GM21423 (cell line): Measurements from ENCODE around the gene WNT11.

ENCODE experiments used
- ATAC-seq: cut with Tn5 transposase; IDR thresholded peaks from one replicate; pipeline ENCODE4 v1.9.1; 2021; ENCODE audit warnings: mild to moderate bottlenecking, moderate library complexity; ENCODE audit not compliant: unreplicated experiment

The WNT11 gene

DNA sequence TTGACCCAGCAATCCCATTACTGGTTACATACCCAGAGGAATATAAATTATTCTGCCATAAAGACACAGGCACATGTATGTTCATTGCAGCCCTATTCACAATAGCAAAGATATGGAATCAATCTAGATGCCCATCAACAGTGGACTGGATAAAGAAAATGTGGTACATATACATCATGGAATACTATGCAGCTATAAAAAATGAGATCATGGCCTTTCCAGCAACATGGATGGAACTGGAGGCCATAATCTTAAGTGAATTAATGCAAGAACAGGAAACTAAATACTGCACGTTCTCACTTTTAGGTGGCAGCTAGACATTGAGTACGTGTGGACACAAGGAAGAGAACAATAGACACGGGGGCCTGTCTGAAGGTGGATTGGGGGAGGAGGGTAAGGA is 15.1 kb upstream of the WNT11 start:
- ATAC-seq: no peak

DNA sequence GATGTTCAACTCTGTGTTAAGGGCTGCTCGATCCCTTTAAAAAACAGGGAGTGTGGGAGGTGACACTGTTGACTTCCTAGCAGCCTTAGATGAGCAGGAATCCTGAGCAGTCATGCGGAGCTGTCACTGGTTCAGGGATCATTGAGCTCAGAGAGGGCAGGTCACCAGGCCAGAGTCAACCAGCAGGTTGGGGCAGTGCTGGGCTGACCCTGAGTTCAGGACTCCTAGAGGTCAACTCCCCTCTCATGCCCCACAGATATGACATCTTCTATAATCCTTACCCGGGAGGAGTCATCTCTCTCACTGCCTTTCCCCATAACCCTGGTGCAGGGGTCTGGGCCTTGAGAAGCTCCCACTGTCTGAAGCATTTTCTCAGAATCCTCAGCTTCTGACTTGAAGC is 12.9 kb upstream of the WNT11 start:
- no peak for ATAC-seq

DNA sequence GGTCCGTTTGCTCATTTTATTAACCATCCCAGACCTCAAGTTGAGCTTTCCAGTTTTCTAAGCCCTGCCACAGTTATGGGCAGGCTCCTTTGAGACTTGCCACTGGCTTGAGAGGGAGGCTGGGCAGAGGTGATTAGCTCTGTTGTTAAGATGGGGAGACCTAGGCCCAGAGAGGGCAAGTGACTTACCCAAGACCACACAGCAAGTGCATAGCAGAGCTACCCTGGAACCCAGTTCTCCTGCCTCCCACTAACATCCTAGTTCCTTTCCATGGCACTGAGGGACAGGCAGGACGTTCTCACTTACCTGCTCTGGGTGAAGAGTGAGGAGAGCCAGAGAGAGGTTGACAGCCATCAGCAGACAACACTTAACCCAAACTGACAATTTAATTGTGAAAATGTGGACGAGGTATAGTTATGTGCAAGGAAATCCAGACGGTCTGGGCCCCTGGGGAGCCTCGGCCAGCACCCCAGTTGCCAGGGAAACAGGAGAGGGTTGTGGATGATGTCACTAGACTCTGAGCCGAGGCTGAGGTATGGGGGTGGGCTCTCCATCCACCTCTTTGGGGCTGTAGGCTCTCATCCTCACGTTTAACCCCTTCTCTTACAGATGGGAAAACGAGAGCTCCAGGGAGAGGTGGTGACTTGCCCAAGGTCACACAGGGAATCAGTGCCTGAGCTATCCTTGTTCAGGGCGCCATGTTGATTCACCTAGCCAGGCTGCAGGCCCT is 12.3 kb upstream of the WNT11 start:
- no peak for ATAC-seq

DNA sequence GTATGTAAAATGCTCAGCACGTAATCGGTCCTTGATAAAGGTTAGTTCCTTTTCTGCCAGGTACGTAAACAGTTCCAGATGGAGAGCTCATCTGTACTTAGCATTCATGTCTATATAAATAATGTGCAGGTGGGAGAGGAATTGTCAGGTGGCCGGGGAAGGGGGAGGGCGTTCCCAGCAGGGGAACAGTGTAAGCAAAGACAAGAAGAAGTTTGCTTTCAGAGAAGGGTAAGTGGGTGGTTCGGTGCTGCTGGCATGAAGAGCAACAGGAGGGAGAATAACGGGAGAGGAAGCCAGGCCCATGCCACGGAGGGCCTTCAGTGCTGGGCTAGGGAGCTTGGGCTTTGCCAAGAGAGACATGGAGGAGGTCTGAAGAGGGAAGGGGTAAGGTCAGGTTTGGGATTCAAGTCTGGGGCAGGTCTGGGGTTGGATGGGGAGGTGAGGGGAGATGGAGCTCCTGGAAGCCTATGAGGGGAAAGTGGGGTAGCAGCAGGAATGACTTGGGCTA is 11.4 kb upstream of the WNT11 start:
- no peak for ATAC-seq

DNA sequence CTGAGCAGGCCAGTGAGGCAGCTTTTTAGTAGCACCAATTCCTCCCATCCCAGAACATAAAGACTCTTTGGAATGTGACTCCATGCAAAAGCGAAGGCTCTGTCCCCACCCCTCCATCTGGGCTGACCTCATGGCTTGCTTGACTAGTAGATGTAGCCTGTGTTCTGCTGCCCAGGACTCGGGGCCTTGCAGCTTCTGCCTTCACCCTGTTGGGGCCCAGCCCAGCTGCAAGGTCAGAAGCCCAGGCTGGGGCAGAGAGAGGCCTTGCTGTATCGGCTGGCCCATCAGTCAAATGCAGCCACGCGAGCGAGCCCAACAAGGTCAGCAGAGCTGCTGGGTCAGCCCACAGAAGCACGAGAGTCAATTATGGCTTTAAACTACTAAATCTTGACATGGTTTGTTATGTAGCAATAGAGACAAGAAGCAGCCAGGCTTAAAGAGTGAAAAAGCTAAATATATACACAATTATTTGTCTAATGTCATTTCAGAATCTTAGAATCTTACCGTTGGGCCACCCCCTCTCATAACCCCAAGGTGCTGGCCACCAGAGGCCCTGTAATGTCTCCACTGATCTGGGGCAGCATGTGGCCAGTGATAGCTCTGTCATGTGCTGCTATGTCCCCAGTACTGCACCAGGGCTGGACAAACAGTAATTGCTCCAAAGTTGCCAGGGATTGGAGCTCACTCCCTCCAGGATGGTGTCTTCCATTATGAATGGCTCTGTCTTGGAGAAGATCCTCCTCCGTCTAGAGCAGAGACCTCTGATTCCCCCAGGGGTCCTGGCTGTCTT is 10.4 kb upstream of the WNT11 start:
- ATAC-seq: no peak

DNA sequence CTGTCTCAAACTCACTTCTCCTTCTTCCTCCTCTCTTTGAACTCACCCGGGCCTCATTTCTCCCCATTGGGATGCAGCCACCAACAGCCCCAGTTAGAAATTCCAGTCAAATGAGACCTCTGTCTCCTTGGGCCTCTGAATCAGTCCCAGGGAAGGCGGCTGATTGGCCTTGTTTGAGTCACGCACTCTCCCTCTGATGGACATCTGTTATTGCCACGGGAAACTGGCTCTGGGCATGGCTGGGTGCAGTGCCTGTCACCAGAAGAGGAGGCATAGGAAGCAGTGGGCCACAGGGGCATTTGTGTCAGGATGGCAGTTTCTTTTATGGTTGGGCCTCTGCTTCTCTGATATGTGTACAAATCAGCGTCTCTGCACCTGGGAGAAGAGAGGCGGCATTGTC is 9.6 kb upstream of the WNT11 start:
- no peak for ATAC-seq

DNA sequence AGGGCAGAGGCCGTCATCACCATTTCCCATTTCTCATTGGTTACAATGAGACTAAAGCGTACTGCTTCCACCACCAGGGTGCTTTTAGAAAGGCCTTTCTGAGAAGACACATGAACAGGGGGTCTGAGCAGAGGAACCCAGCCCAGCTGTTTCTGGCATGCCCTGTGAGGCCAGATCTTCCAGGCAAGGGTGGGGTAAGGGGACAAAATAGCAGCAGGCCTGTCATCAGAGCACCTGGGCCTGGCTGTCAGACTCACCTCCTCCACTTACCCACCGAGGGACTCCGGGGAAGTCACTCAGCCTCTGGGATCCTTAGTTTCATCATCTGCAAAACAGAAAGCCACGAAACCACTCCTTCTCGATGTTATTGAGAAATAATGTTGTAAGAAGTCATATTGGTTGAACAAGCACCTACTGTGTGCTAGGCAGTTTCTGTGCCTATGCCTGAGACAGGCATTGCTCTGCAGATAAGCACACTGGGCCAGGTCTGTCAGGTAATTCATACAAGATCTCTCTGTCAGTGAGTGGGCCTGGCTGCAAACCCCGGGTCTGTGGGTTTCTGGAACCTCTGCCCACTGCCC is 8.8 kb upstream of the WNT11 start:
- no peak for ATAC-seq

DNA sequence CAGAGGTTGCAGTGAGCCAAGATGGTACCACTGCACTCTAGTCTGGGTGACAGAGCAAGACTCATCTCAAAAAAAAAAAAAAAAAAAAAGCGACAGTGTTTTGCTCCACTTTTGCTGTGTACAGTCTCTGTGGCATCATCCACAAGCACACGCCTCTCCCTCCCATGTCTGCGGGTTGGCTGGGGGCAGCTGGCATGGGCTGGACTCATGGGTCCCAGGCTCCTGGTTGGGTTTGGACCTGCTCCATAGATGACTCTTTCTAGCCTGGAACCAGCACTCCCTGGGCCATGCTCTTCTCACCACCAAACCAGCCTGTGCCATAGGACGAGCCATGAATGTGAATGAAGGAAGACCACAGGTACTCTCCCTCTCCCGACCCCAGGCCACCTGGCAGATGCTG is 7.9 kb upstream of the WNT11 start:
- ATAC-seq: no peak

DNA sequence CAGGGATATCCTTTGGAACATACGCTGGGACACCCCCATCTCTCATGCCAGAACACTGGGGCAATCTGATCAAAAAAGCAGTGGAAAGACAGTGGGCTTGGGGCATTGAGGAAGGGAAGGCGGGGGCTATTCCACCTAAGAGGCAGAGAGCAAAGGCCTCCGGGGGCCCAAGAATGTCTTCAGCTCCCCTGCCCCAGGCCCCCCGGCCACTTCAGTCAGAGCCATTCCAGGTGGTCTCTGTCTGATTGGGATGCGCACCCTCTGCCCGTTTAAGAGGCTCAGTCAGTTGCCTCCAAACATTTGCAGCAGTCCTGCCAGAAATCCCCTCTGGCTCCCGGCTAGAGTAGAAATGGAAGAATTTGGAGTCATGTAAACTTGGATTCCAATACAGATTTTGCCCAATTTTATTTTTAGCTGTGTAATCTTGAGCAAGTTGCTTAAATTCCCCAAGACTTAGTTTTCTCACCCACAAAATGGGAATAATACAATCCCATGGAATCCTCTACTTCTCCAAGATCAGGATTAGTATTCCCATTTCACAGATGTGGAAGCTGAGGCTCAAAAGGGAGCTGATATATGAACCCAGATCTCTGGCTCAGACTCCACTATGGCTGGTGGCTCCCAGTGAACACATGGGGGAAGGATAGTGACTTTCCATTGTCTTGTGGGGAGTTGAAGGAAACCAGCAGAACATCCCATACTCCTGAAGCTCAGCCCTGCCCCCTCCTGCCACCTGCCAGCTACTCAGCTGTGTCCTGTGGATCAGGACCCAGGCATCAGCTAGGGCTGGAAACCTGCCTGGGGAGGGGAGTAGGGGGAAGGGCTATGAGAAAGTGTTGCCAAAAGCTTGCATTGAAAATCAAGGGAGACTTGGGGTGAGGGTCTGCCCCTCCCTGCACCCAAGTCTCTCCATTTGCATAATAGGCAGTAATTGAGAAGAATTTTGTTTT is 6.1 kb upstream of the WNT11 start:
- ATAC-seq: no peak

DNA sequence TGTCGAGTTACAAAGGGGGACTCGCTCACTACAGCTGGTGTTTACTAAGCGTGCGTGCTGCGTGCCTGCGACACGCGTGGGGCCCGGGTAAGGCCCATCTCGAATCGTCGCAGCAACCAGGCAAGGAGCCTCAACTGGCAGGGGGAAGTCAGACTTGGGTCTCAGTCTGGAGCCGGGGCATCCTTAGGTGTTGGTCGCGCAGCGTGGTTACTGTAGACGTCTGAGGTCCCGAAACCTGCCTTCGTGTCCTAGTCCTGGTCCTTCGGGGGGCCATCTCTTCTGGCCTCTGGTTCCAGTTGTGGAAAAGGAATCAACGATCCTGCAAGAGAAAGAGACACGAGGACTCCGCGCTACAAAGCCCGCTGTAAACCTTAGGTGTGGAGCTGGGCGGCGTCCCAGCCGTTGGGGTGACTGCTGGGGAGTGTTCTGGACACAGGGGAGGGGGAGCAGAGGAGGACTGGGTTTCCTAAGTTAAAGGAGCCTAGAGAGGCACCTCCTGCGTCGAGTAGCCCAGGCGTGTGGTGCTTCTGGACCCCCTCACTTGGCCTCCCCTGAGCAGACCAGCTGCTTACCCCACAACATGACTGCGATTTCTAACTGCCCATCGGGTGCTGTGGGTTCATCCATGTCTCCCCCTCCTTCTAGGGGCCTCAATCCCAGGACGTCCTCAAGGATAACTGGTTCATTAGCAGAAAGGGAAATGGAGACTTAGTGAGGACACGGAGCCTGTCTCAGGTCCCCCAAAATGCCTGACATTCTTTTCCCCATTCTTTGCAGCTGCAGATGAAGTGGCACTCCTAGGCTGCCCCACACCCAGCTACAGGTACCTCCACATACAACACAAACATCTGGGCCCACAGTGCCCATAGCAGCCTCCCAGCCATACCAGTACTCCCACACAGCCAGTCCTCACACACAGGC is 4.9 kb upstream of the WNT11 start:
- no peak for ATAC-seq

DNA sequence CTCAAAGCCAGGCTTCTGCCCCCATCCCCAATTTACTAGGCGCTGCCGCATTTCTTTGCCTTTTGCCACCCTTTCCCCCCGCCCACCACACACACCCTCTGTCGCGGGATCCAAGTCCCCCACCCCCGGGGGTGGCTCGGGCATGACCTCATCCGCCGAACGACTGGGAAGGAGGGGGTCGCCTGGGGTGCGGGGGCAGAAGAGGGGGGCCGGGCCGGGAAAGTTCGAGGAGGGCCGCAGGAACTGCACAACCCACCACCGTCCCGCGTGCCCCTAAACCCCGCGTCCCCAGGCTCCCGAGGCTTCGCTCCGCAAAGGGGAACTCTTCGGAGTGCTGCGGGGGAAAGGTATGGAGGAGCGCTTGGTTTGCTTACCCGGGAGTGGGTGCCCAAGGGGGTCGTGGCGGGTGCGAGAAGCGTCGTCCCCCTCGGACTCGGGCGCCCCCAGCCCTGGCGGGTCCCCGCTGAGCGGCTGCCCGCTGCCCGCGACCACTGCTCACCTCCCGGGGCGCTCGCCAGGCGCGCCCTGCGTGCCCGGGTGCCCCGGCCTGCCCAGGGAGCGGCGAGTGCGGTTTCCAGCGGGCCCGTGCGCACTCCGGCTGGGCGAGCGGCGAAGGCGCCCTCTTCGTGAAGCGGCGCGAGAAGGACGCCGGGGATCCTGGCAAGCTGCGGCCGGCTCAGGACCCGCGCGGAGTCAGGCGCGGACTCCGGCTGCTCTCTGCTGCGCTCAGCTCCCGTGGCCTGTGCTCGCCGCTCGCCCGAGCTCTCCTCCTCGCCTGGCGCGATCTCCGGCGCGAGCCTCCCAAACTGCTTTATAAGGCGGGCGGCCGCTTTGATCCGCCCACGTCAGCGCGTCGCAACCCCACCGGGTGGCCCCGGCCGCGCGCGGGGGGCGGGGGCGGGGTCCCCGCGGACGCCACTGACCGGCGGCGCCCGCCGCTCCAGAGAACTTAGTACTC is 4.0 kb upstream of the WNT11 start:
- no peak for ATAC-seq

DNA sequence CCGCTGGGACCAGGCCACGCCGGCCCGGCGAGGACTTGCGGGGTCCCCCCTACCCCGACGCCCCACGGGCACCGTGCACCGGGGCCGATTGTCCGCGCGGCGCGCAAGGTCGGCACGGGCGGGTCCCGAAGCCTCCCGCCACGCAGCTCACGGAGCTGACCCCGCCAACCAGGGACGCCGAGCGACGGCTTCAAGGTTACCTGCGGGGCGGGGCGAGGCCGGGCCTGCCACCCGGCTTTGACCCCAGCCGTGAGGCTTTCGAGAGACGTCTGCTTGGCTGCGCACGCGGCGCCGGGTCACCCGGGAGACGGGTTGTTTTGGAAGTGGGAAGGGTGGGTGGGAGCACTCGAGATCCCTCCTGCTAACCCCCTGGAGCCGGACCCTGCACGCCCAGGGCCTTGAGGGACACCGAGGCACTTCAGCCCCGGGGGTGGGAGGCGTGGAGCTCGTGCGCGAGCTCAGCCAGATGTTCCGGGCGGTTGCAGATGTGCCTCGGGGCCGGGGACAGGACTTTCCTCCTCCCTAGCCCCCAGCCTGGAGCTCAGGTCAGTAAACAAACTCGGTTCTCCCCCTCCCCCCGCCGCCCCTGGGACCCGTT is 3.2 kb upstream of the WNT11 start:
- no peak for ATAC-seq

DNA sequence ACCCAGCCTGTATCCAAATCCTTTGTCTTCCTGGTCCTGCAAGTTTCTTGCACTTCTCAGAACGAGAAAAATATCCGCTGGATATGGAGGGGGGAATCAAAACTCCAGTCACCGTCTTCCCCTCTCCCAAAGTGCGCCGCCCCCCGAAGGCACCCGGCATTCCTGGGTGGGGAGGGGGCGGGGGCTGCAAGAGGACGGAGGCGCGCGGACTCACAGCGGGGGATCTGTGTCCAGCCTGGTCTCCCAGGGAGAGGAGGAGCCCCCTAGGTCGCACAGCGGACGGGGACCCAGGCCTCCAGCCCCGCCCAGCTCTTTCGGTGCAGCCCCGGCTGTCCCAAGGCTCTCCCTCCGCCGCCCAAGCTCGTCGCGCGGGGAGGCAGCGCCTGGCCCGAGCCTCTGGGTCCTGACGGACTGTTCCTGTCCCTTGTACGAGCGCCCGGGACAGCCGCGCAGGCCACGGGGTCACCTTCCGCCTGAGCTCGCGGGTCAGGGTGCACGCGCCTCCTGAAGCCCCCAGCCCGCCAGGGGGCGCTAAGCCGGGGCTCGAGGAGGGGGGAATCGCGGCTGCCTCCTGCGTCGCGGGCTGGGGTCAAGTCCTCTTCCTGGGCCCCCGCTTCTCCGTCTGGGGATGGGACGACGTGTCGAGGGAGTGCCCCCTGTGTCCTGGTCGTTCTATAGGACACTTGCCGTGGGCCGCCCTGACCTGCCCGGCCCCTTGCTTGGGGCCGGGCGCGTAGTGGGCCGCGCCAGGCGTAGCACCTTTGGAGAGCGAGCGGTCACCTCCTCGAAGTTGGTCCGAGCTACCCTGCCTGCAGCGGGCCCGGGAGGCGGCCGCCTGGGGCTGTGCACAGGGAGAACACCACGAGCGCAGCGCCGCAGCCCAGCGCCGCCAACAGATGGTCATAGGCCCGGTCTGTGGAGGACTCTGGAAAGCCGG is 2.4 kb upstream of the WNT11 start:
- no peak for ATAC-seq

DNA sequence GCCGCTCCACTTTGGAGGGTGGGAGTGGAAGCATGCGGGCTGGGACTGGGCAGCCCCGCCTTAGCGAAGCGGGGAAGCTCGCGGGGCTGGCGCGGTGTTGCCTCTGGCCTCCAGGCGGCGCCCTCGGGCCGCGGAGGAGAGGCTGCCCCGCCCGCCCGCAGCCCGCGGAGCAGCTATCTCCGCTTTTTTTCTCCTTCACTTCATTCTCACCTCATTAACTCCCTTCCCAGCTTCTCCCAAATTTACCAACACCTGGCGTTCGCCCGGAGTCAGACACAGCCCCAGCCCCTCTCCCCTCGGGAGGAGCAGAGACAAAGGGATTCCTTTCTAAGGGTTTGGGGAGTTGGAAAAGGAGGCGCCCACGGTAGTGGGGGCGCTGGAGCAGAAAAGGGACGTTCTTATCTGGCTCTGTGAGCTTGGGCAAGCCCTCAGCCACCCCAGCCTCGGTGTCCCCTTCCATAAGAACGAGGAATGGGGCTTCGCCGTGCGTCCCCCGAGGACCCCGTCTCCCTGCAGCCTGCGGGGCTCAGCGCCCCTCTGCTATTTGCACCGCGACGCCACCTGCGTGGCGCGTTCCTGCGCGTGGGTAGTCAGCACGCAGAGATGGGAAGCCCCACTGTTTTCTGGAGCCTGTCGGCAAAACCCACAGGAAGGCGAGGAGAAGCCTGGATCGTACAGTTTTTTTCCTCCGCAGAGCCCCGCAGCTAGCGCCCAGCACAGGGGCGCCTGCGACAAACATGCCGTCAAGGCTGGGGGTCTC is 1.5 kb upstream of the WNT11 start:
- peak; percentile 43 for ATAC-seq

DNA sequence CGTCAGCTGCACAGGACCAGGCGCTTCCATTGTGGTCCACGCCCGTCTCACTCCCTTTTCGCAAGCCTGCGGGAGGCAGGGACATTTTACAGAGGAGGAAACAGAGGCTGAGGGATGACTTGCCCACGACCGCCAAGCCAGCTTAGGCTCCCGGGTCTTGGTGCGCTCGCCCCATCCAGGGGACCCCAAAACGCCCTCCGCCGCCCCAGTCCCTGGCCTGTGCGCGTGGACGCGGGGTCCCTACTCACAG is 300 bp downstream of the WNT11 start:
- no peak for ATAC-seq

DNA sequence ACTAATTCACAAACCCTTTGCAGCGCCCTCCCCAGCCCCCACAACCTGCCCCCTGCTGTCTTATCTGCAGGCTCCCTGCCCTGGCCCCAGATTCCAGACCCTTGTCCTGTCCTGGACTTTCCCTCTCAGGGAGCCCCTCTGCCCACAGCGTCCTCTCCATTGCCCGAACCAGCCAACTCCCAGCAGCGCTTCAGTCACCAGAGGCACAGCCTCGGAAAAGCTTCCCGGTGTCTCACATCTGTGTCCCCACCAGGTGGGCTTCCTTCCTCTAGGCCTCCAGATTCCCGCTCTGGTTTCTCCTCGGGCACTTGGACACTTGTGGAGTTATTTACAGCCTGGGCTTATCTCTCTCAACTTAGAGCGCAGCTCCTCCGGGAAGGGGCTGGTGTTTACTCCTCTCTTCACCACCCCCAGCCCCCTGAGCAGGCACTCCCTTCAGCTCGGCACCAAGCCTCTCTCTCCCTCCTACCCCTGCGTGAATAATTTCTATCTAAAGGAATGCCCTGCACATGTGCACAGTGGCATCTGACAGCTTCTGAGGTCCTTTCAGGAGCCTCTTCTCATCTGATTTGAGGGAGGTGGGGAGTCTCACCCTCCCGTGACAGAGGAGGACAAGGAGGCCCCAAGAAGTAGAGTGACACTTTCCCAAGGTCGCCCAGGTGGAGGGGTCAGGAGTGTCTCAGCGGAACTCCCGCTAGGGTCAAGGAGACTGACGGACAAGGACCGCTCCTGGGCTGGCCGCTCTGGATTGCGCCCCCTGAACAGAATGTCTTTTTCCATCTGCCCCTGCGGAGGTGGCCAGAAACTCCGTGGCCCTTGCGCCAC is 838 bp downstream of the WNT11 start:
- ATAC-seq: no peak
